ENCODE data around the gene MLPH.
"Not testable (repeated sequence)": the region's sequence is repeated elsewhere in the genome, so short reads cannot be mapped to it uniquely, and the experiment has no call there.

The MLPH gene

GRCh38 chr2:237457388-237457941 is 29.6 kb upstream of the MLPH start:
- DNase-seq, result no peak

DNA sequence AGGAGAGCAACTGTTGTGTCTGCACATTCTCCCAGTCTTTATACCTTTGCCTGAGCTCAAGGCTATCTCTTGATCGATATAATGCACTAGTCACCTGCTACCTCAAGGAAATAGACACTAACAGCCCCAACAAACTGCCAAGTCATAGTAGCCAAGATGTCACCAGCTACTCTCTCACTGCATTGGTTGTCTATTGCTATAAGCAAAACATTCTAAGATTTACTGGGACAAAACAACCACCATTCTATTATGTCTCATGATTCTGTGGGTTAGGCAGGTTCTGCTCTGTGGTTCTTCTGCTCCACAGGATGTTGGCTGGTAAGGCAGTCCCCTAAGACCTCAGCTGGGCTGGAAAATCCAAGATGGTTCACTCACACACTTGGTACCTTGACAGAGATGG is 28.5 kb upstream of the MLPH start:
- no peak for DNase-seq

DNA sequence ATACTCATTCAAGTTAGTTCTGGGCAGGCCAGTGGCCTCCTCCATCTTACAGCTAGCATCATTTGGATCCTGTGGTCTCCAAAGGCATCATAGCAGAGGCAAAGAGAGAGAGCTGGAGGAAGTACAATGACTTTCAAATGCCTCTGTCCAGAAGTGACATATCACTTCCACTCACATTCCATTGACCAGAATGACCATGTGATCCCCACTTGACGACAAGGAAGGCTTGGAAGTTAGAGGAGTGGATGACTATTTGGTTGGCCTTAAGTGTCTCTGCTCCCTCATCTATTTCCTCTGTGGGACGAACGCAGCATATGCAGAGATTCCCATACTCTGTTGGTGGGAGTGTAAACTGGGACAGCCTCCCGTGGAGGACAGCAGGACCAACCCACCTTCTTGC is 27.8 kb upstream of the MLPH start:
- DNase-seq, result no peak

- no peak for DNase-seq
Observed at GRCh38 chr2:237459741-237460174, 27.3 kb upstream of the MLPH start.

GRCh38 chr2:237464757-237465391 is 22.2 kb upstream of the MLPH start:
- DNase-seq, result no peak

- DNase-seq, result no peak
Observed at GRCh38 chr2:237465515-237466148, 21.4 kb upstream of the MLPH start.

DNA sequence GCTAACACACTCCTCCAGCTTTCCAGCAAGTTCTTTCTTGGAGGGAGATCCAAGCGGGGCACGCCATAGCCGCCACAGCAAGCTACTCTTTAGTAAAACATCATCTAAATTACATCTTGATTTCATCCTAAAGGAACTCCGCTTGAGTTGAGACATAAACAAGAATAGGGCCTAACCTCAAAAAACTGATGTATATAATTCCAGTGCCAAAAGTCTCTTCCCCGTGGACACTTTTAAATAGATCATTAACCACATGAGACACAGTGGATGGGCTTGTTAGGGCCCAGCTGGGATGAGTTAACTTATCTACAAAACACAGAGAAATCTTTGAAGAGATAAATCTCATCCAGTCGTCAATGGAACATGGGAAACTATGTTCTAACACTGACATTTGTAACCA is 20.8 kb upstream of the MLPH start:
- no peak for DNase-seq

DNA sequence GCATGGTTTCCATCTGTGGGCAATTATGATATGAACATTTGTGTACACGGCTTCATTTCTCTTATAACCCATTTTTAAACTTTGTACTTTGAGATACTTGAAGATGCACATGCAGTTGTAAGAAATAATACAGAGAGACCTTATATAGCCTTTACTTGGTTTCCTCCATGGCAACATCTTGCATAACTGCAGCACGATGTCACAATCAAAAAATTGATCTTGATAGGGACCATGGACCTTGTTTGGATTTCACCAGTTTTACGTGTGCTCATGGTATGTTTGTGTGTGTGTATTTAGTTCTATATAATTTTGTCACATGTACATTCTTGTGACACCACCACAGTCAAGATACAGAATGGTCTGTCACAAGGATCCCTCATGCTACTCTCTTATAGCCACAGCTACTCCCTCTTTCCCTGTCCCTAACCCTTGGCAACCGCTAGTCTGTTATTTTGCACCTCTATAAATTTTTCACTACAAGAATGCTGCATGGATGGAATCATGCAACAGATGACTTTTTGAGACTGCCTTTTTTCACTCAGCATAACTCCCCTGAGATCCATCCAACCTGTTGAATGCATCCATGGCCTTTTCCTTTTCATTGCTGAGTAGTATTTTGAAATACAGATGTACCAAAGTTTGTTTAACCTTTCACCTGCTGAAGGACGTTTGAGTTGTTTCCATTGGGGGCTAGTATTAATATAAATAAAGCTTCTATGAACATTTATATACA is 19.4 kb upstream of the MLPH start:
- DNase-seq, result no peak

DNA sequence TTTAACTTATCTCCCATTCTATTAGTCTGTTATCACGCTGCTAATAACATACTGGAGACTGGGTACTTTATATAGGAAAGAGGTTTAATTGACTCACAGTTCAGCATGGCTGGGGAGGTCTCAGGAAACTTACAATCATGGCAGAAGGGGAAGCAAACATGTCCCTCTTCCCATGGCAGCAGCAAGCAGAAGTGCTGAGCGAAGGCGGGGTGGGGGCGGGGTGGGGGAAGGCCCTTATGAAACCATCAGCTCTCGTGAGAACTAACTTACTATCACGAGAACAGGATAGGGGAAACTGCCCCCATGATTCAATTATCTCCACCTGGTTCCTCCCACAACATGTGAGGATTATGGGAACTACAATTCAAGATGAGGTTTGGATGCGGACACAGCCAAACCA is 17.6 kb upstream of the MLPH start:
- not testable (repeated sequence) for DNase-seq

DNA sequence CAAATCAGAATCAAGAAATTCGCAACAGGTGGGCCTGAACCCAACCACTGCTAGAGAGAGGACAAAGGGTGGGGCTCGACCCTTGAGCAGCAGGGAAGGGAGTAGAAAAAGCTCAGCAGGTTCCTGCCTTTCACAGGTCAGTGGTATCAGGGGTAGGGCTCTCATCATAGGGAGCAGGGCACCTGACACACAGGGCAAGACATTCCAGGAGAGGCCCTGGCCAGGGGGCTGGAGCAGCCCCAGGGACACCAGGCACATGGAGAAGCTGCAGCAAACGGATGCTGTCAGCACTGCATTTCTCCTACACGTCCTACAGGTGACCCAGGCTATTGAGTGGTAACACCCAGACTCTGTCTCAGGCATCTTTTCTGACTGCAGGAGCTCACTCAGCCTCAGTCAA is 17.2 kb upstream of the MLPH start:
- no peak for DNase-seq

GRCh38 chr2:237470914-237471313 is 16.1 kb upstream of the MLPH start:
- DNase-seq, result no peak

- DNase-seq, result peak in 1 of 14 donors; percentile 11
Observed at GRCh38 chr2:237471438-237472186, 15.4 kb upstream of the MLPH start.

GRCh38 chr2:237472187-237472712 is 14.8 kb upstream of the MLPH start:
- no peak for DNase-seq

GRCh38 chr2:237472909-237473877 is 13.9 kb upstream of the MLPH start:
- DNase-seq, result no peak

GRCh38 chr2:237473878-237474441 is 13.1 kb upstream of the MLPH start:
- DNase-seq, result peak in 1 of 14 donors; percentile 13

GRCh38 chr2:237474442-237474911 is 12.6 kb upstream of the MLPH start:
- DNase-seq, result peak in 1 of 14 donors; percentile 37

DNA sequence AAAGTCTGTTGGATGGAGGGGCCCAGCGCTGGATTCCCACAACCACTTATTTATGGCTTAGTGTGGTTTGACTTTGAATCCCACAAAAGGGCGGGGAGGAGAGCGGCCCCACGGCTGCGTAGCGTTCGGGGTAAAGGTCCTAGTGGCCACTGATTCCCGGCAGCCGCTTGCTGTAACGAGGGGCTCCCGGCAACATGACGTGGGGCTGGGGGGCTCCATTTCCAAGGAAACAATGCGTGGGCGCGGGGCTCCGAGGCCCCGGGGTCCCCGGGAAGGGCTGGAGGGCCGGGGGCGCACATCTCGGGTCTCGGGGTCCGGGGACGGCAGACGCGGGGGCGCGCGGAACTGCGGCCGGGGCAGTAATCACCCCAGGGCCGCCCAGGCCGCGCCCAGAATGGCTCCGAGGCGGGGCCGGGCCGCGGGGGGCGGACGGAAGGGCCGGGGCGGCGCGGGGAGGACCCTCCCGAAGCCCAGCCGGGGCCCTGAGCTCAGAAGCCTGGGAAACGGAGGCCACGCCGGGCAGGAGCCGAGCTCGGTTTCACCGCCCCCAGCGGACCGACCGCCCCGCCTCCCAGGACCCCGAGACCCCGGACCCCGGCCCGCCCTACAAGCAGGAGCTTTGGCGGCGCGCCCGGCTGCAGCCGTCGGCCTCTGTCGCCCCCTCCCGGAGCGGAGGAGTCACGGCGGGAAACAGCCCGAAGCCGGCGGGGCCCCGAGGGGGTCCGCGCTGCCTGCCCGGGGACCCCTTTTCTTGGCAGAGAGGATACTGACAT is 11.9 kb upstream of the MLPH start:
- DNase-seq, result peak in 12 of 14 donors; percentile 21 to 83 (median 45)

DNA sequence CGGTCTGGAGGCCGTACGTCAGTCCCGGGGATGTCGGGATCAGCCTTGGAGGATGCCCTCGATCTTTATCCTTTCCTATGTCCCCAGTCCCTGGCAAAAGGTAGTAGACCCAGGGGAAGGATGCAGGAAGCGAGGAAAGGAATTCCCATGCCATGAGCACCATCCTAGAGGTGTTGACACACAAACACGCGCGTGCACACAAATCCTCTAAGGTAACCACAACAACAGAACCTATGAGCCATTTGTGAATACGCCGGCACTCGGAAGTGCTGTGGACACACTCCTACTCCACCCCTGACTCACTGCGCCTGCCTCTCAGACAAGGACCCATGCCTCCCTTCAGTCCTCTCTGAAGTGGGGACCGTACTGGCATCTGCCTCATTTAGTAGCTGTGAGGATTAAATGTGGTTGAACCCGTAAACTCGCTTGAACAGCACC is 11.3 kb upstream of the MLPH start:
- DNase-seq, result no peak

DNA sequence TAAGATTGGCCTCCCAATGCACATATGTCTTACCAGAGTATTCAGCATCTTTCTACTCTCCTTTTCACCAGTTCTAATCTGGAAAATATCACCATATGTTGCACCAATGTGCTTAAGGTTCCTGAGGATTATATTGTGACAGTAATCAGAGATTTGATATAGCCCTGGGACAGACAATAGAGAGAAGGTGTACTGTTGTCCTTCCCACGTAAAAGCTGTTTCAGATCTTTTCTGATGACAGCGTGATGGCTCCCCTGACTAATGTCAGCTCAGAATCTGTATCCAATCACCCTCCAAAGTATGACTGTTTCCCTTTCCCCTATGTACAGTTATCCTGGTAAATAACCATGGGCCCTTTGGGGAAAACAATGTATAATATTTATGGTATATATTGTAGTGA is 9.0 kb upstream of the MLPH start:
- DNase-seq, result no peak

DNA sequence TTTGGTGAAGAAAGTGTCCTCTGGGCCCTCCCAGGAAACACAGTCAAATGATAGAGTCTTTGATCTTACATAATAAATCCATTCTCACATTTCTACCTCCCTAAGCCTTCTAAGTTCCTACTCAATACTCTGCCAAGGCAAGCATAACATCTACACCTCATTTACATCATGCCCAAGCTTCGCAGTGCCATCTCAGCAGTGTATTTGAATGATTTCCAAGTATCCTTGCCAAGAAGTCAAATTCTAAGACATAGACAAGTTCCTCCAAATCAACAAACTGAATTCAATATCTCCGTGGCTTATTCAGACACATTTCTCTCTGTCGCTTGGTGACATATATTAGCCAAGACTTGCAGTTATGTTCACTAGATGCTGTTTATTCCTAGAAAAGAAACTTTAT is 8.1 kb upstream of the MLPH start:
- DNase-seq, result no peak

Measured in C1 segment of cervical spinal cord (tissue), 14 donors.